Smooth muscle cell (in vitro differentiated cells): ENCODE results near the gene APOL5. TPM values are rescaled to one million over a fixed set of nuclear protein-coding genes. Genes with fewer than 3 reads are reported as not detected.

Experiments
- DNase-seq: peaks from one replicate; lab custom pipeline; 2025; ENCODE audit not compliant: unreplicated experiment; lab: John Stamatoyannopoulos, UW
- H2AFZ ChIP-seq: fragments of 200-600 bp; sonication (generic); 2 replicates; pipeline ENCODE4 v1.6.0; 2016; ENCODE audit warnings: antibody characterized with exemption, low read depth, mild to moderate bottlenecking
- H3F3A ChIP-seq: fragments of 200-600 bp; sonication (generic); 2 replicates; pipeline ENCODE4 v1.6.0; 2017; ENCODE audit warnings: antibody characterized with exemption, low read depth
- H3K27ac ChIP-seq: fragments of 200-600 bp; sonication (generic); 2 replicates; pipeline ENCODE4 v1.5.1; 2016; ENCODE audit warnings: low read depth, mild to moderate bottlenecking
- H3K27me3 ChIP-seq: fragments of 200-600 bp; sonication (generic); 2 replicates; pipeline ENCODE4 v1.6.1; 2016; ENCODE audit warnings: low read depth, mild to moderate bottlenecking
- H3K36me3 ChIP-seq: fragments of 200-600 bp; sonication (generic); 2 replicates; pipeline ENCODE4 v1.5.1; 2016; ENCODE audit warnings: low read depth
- H3K4me1 ChIP-seq: fragments of 200-600 bp; sonication (generic); 2 replicates; pipeline ENCODE4 v1.5.1; 2016; ENCODE audit warnings: low read depth
- H3K4me2 ChIP-seq: fragments of 200-600 bp; sonication (generic); 2 replicates; pipeline ENCODE4 v1.6.0; 2016; ENCODE audit warnings: mild to moderate bottlenecking
- H3K4me3 ChIP-seq: fragments of 200-600 bp; sonication (generic); 2 replicates; pipeline ENCODE4 v1.5.1; 2016; ENCODE audit warnings: mild to moderate bottlenecking
- H3K79me2 ChIP-seq: fragments of 200-600 bp; sonication (generic); 2 replicates; pipeline ENCODE4 v1.6.0; 2016; ENCODE audit warnings: low read depth, mild to moderate bottlenecking
- H3K9ac ChIP-seq: fragments of 200-600 bp; sonication (generic); 2 replicates; pipeline ENCODE4 v1.6.0; 2016; ENCODE audit warnings: low read depth
- H3K9me3 ChIP-seq: fragments of 200-600 bp; sonication (generic); replicated peaks from 2 replicates; pipeline ENCODE4 v1.5.1; 2016; ENCODE audit warnings: low read depth
- H4K20me1 ChIP-seq: fragments of 200-600 bp; sonication (generic); 2 replicates; pipeline ENCODE4 v1.6.0; 2016; ENCODE audit warnings: low read depth
- CTCF ChIP-seq: fragments of 200-600 bp; sonication (generic); IDR thresholded peaks from 2 replicates; pipeline ENCODE4 v1.5.1; 2017; ENCODE audit warnings: borderline replicate concordance, mild to moderate bottlenecking, antibody characterized with exemption; ENCODE audit not compliant: insufficient read depth, poor library complexity, severe bottlenecking
- WGBS: methylation state at CpG from one replicate; pipeline ENCODE4 v1.1.7; 2016; ENCODE audit warnings: low lambda C conversion rate; 5-methylcytosine and 5-hydroxymethylcytosine counted together
- polyA plus RNA-seq: library from polyadenylated mRNA; unstranded; fragments of >200 nt; fragmentation: Nextera tagmentation; extraction: Ambion mirVana; gene quantifications from 2 replicates; pipeline ENCODE4 v1.2.1, GENCODE V29; 2016
- total RNA-seq: library from RNA; depleted of rRNA; stranded (reverse); fragments of >200 nt; gene quantifications from 2 replicates; pipeline ENCODE4 v1.2.3, GENCODE V29; 2014

Gene APOL5
- total and polyA plus RNA-seq, 2 experiments from 2014 or later: not detected

DNA sequence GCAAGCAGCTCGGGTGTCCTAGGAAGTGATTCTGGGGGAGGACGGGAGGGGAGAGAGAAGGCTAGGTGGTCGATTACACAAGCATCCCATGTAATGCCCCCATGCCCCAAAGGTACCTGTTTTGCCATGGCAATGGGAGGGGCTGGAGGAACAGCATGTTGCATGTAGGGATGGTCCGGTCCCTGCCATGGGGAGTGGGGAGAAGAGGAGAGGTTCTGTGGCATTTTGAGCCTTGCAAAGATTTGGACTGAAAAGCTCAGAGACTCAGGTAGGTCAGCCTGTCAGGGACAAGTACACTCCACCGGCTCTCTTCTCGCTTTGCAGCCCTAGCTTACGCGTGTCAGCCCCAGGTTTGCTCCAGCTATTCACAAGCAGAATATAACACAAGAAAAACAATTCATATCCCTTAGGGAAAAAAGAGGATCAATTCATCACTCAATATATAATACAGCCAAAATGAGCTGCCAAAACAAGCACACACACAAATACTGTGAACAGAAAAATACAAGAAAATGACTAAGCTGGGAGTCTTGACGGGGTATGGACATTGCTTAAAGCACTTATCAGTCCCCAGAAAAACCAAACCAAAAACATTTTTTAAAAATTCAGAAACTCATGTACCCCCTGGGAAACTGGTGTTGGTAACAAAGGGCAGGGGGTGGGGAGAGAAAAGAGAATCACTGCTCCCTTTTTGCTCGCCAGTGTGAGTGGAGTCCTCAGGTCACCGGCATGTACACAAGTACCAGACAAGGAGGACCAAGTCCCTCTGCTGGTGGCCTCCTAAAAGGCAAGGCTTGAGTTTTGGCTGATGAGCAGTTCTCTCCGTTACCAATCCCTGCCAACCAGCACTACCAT, 21.6 kb downstream of the APOL5 start:
- Histone ChIP-seq H3K4me2 (no peak overlapping the region), H3K4me1 (peaks cover 24% of the 10 kb centered on the region), H3K79me2 (no peaks in the 10 kb centered on the region), H3K9ac (no peak overlapping the region), H3F3A (peaks cover 21% of the 10 kb centered on the region), H2AFZ (no peak overlapping the region), H3K4me3 (no peak overlapping the region), H4K20me1 (peaks cover 24% of the 10 kb centered on the region), H3K27me3 (no peaks in the 10 kb centered on the region), H3K9me3 (no peaks in the 10 kb centered on the region), H3K36me3 (no peaks in the 10 kb centered on the region), H3K27ac (no peak overlapping the region)
- WGBS: 96% methylated on average over 12 of the region's 12 CpGs
- no peak for DNase-seq
- TF ChIP-seq CTCF: no peak

DNA sequence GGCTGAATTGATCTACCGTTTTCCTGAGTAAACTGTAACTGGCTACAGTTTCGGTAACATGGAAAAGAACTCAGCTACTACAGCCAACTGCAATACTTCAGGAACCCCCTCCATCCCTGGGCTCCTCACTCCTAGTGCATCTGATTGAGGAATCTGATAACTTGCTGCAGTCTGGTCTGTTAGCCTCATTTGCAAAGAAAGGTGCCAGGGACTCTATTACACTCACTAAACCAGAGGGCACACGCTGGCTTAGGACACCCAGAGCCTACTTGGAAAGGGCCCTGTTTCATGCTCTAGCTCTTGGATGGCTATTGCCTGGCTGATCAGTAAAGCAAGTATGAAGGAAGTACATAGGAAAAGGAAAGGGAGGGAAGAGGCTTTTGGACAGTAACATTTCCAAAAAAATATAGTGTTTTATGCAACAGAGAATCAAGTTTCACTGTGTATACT, 22.3 kb downstream of the APOL5 start:
- Histone ChIP-seq H2AFZ (no peak overlapping the region), H3K4me2 (no peak overlapping the region), H3K4me1 (peaks cover 24% of the 10 kb centered on the region), H3K36me3 (no peaks in the 10 kb centered on the region), H3K9ac (no peak overlapping the region), H3K27me3 (no peaks in the 10 kb centered on the region), H3K9me3 (no peaks in the 10 kb centered on the region), H3K79me2 (no peaks in the 10 kb centered on the region), H3K4me3 (no peak overlapping the region), H4K20me1 (peaks cover 25% of the 10 kb centered on the region), H3K27ac (no peak overlapping the region), H3F3A (peaks cover 25% of the 10 kb centered on the region)
- 94% methylated on average over 3 of the region's 3 CpGs for WGBS
- no peak for TF ChIP-seq CTCF
- no peak for DNase-seq

GRCh38 chr22:35740616-35741015, 22.9 kb downstream of the APOL5 start:
- no peak overlapping the region for H3K4me3 ChIP-seq
- peaks cover 24% of the 10 kb centered on the region for H3K4me1 ChIP-seq
- H3K9ac ChIP-seq: no peak overlapping the region
- H3K79me2 ChIP-seq: no peaks in the 10 kb centered on the region
- H3K36me3 ChIP-seq: no peaks in the 10 kb centered on the region
- H3K4me2 ChIP-seq: no peak overlapping the region
- no peak for TF ChIP-seq CTCF
- peaks cover 27% of the 10 kb centered on the region for H3F3A ChIP-seq
- no peaks in the 10 kb centered on the region for H3K27me3 ChIP-seq
- H3K9me3 ChIP-seq: no peaks in the 10 kb centered on the region
- no peak overlapping the region for H2AFZ ChIP-seq
- DNase-seq: no peak
- 59% methylated on average over 1 of the region's 1 CpG for WGBS
- H4K20me1 ChIP-seq: peaks cover 32% of the 10 kb centered on the region
- no peak overlapping the region for H3K27ac ChIP-seq
